MM.1S (cell line): Measurements from ENCODE around the gene PRDM5.

ENCODE experiments used
- CTCF ChIP-seq: fragments of 300-600 bp; sonication (generic); IDR thresholded peaks from 2 replicates; pipeline ENCODE4 v1.5.1; 2016; ENCODE audit warnings: antibody characterized with exemption, low read length, mixed read lengths
- EZH2 ChIP-seq: fragments of 300-600 bp; sonication (generic); optimal IDR thresholded peaks from 2 replicates; pipeline ENCODE3; 2017; ENCODE audit warnings: low read depth, mild to moderate bottlenecking, antibody characterized with exemption, low read length, mixed read lengths

- TF ChIP-seq EZH2: no peak
- TF ChIP-seq CTCF: no peak
Measured at GRCh38 chr4:120857312-120857711, 65.2 kb downstream of the PRDM5 start.
